GM21619 (cell line): ENCODE measurements around the gene MPV17L2.
A peak's percentile ranks its signal among the peaks of the same experiment; 100 is the strongest.
"Not testable (repeated sequence)": the region's sequence is repeated elsewhere in the genome, so short reads cannot be mapped to it uniquely, and the experiment has no call there.

ENCODE experiments used
- ATAC-seq: cut with Tn5 transposase; IDR thresholded peaks from one replicate; pipeline ENCODE4 v1.9.1; 2021; ENCODE audit not compliant: unreplicated experiment

MPV17L2 gene

DNA sequence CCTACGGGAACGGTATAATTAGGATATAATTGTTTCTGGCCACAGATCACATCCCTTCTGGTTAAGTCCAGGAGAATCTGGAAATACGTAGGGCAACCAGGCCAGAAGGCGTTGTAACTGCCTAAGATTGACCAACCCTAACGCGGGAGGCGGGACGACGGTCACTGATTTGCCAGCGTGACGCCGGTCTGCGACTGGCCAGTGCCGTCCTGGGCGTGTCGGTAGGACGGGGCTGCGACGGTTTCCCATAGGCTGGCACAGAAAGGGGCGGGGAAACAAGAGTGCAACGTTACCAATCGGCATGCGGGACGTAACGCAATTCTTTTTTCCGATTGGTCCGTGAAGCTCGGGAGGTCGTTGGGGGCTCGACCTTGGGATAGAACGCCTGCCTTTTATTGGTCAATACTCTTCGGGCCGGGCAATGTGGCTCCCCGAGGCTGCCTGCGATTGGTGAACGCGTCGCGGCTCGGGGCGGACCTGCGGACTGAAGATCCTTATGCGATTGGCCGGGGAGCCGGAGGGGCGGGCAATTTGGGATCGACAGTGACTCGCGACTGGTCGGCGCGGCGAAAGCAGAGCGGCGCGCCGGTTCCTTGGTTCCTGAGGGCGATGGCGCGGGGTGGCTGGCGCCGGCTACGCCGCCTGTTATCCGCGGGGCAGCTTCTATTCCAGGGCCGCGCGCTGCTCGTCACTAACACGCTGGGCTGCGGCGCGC lies at the start of gene MPV17L2:
MPV17L2 (plus strand) TSS at position 546 of the 715 bp plus-strand sequence; CDS start at position 610, 64 bp downstream.
- peak; percentile 76 for ATAC-seq

GRCh38 chr19:18143902-18144301 lies 49.1 kb upstream of the MPV17L2 start:
- ATAC-seq = no peak

GRCh38 chr19:18144361-18144760 lies 48.7 kb upstream of the MPV17L2 start:
- no peak for ATAC-seq

DNA sequence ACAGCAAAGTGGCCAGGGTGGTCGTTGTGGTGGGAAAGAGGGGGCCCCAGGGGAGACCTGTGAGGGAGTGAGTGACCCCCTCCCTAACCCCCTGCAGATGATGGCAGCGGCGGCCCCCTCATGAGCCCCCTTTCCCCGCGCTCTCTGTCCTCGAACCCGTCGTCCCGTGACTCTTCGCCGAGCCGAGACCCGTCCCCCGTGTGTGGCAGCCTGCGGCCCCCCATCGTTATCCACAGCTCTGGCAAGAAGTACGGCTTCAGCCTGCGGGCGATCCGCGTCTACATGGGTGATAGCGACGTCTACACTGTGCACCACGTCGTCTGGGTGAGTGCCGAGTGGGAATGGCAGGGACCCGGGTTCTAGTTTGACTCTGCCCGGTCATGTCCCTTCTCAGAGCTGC lies 48.1 kb upstream of the MPV17L2 start:
- no peak for ATAC-seq

GRCh38 chr19:18145391-18145999 lies 47.5 kb upstream of the MPV17L2 start:
- ATAC-seq = no peak

DNA sequence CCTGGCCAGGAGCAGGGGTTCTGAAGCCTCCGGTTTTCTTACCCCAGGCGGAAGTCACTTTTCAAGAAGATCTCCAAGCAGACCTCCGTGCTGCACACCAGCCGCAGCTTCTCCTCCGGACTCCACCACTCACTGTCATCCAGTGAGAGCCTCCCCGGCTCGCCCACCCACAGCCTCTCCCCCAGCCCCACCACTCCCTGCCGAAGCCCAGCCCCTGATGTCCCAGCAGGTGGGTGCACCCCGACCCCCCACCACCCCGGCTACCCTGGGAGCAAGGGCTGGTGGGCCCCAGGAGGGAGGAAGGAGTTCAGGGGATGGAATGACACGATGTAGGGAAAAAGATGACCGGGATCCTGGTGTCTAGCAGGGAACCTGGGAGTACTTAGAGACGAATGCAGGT lies 45.6 kb upstream of the MPV17L2 start:
- ATAC-seq = no peak

GRCh38 chr19:18149596-18149975 lies 43.4 kb upstream of the MPV17L2 start:
- no peak for ATAC-seq

DNA sequence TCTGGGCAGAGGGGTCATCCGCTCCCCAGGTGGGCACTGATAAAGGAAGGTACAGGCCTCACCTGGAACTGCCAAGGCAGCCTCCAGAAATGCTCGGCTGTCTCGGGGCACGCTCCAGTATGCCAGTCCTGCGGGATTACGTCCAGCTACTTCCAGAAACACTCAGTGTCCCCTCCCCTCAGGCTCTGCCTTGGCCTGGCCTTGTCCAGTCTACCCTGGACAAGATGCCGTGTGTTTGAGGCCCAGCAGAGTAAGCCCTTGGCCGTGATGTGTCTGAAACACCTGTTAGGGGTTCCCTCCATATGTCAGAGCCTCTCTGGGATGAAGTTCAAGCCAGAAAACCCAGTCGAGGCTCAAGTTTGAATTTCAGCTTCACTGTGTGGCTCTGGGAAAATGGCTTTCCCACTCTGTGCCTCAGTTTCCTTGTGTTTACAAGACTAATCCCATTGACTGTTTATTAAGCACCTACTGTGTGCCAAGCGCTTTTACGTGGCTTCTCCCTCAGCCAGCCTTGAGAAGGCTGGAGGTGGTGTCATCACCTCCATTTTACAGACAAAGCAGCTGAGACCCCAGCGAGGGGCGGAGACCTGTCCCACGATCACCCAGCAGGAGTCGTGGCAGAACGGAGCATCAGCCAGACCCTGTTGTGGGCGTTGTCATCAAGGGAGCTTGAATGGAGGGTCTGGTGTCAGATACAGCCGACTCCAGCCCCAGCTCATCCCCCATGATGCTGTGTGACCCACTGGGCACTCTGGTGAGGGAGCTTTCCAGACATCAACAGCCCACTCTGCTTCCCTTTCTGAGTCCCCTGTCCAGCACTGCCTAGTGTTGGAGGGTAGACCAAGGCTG lies 42.0 kb upstream of the MPV17L2 start:
- no peak for ATAC-seq

DNA sequence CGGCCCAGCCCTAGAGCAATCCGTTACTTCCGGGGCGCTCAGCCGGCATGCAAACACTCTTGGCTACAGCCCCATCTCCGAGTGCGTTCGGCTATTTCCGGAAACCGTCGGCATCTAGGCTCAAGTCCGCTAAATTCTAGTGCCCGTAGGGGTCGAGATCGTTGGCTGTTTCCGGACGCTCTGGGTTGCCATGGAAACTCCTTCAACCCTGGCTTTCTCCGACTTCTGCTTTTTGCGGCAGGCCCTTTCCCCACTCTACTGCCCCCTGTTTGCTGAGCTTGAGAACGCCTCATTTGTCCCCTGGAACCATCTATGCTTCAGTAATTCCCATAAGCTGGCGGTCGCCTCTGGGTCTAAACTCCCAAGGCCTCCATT lies 40.6 kb upstream of the MPV17L2 start:
- ATAC-seq = peak; percentile 56

- ATAC-seq = peak; percentile 63
Measured at GRCh38 chr19:18152817-18153555, 40.0 kb upstream of the MPV17L2 start, which contains the start of gene PIK3R2. Gene PIK3R2 (plus strand): TSS chr19:18153163. CDS start chr19:18155880, 2,717 bp downstream.

DNA sequence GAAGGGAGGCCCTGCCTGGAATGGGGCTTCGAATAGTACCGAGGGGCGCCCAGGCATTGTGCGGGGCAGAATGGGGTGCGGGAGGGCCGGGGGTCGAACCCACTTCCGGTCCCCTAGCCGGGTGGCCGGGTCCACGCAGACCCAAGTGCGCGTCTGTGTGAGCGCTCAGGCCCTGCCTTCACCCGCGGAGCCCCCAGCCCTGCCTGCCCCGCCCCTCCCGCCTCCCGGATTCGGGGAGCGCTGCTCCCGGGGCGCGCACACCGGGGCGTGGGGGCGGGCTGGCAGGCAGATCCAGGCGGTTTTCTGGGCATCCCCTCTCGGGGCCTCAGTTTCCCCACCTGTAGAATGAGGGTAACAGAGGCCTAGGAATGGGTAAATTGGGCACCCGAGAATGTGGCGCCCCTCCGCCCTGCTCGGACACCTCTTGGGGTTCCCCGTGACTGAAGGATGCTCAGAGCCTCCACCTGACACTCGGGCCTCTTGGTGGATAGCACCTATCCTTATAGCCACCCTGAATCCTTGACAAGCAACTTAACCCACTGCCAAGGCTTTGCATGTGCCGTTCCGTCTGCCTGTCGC lies 39.4 kb upstream of the MPV17L2 start:
- peak; percentile 3 for ATAC-seq

DNA sequence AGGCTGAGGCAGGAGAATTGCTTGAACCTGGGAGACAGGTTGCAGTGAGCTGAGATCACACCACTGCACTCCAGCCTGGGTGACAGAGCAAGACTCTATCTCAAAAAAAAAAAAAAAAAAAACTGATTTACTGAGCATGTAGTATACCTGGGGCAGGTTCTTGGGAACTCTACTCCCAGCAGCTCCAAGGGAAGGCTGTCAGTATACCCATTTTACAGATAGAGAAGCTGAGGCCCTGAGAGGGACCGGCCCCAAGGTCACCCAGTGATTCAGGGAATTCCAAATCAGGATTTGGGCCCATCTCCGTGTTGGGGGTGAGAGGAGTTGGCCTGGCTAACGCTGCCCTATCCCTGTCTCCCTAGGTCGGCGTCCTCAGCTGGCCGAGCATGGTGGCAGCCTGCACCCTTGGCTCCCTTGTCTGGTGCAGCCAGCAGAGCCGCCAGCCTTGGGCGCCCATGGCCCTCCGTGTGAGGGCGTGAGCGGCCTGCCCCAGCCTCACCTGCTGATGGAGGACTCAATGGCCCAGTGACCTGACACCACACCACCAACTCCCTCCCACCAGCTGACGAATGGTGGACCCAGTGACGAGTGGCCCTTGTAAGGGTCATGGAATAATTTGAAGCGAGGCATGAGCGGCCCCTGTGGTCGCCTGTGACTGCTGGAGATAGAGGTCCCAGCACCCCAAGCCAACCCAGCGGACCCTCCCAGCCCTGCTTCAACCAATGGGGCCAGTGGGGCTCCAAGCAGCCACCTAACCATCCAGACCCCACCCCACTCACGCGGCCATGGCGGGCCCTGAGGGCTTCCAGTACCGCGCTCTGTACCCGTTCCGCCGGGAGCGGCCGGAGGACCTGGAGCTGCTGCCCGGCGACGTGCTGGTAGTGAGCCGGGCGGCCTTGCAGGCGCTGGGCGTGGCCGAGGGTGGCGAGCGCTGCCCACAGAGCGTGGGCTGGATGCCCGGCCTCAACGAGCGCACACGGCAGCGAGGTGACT lies 37.6 kb upstream of the MPV17L2 start:
- ATAC-seq = no peak

GRCh38 chr19:18156268-18156667 lies 36.8 kb upstream of the MPV17L2 start:
- no peak for ATAC-seq

GRCh38 chr19:18156841-18157464 lies 36.1 kb upstream of the MPV17L2 start:
- no peak for ATAC-seq

DNA sequence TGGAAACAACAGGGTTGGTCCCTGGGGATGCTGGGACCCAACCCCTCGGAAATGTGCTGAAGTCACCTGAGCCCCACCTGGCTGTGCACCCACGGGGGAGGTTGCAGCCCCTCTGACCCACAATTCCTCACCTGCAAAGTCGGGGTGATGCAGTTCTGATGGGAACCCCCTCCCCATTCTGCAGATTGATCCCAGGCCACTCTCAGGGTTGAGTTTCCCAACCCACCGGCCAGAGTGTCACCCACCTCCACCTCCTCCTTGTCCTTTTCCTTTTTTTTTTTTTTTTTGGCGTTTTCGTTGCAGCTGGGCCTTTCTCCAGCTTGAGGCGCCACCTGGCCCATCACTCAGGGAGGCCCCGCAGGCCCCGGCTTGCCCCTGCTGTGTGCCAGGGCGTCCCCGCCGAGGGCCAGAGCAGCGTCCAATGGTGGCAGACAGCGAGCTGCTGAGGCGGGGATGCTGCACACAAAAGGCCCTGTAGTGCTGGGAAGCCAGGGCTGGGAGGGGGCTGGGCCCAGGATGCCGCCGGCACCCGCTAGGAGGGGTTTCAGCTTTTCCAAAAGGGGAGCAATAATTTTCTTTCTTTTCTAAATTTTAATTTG lies 35.5 kb upstream of the MPV17L2 start:
- no peak for ATAC-seq

- no peak for ATAC-seq
Measured at GRCh38 chr19:18158467-18158866, 34.6 kb upstream of the MPV17L2 start.

- not testable (repeated sequence) for ATAC-seq
Measured at GRCh38 chr19:18159059-18159616, 33.9 kb upstream of the MPV17L2 start.

GRCh38 chr19:18159810-18160209 lies 33.2 kb upstream of the MPV17L2 start:
- no peak for ATAC-seq
